HL-60 (cell line): ENCODE measurements around the gene NANOS2.

Source experiments
- CTCF ChIP-seq: IDR thresholded peaks from one replicate; pipeline ENCODE4 v1.5.1; 2011; ENCODE audit warnings: low read length, control low read depth, inconsistent platforms; ENCODE audit not compliant: insufficient read depth
- GABPA ChIP-seq: IDR thresholded peaks from 2 replicates; pipeline ENCODE4 v1.6.1; 2012; ENCODE audit warnings: low read depth
- REST ChIP-seq: IDR thresholded peaks from 2 replicates; pipeline ENCODE4 v1.6.1; 2012; ENCODE audit warnings: low read depth; ENCODE audit not compliant: insufficient replicate concordance

GRCh38 chr19:45876161-45876410 is 38.5 kb downstream of the NANOS2 start:
- TF ChIP-seq CTCF (no peak), REST (no peak), GABPA (no peak)
